Measurements from ENCODE around the gene DMRTA1.

The DMRTA1 gene

DNA sequence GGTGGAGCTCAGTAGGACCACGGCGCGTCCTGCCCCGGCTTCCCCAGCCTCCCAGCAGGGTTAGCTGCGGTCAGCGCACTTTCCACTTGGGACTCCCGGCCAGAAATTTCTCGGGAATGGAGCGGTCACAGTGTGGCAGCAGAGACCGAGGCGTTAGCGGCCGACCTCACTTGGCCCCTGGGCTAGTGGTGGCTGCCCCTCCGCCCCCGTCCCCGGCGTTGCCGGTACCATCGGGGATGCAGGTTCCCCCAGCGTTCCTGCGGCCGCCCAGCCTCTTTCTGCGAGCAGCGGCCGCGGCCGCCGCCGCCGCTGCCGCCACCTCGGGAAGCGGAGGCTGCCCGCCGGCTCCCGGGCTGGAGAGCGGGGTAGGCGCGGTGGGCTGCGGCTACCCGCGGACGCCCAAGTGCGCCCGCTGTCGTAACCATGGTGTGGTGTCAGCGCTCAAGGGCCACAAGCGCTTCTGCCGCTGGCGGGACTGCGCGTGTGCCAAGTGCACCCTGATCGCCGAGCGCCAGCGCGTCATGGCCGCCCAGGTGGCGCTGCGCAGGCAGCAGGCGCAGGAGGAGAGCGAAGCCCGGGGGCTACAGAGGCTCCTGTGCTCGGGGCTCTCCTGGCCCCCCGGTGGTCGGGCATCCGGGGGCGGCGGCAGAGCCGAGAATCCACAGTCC lies 460 bp downstream of the DMRTA1 start:
- peak; percentile 80 for DNase-seq (ENCODE audit: low spot score)
- peak overlapping the region; percentile 82 to 86 for H3K27ac ChIP-seq
- peak overlapping the region; percentile 87 for H3K4me3 ChIP-seq
- no peak for TF ChIP-seq CTCF (IDR thresholded peaks at IDR 0.05)

DNA sequence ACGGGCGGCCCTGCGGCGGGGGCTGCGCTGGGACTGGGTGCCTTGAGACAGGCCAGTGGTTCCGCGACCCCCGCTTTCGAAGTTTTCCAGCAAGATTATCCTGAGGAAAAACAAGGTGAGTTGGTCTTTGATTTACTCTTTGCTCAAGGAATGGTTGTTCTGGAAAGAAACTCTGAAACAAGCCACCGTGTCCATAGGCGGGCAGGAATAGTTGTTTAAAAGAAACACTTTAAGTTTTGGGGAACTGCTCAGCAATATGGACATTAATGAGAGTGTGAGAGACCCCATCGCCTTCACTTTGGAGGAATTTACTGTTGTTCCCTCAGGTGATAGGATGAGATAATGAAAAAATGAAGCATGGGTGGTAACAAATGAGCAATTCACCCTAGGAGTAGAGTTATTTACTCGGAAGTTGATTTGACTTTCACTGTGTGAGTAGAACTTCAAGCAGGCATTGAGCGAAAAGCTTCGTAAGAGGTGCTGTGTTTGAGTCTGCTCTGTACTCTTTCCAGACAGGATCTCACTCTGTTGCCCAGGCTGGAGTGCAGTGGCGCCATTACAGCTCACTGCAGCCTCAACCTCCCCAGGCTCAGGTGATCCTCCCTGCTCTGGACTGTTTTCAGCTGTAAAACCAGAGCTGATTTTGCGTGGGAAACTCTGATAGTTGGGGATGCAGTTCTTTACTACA lies 1.1 kb downstream of the DMRTA1 start:
- H3K4me3 ChIP-seq = peak overlapping the region; percentile 87
- no peak for TF ChIP-seq CTCF (IDR thresholded peaks at IDR 0.05)

GRCh38 chr9:22449719-22450118 lies 3.1 kb downstream of the DMRTA1 start:
- Histone ChIP-seq H3K27ac (no peak overlapping the region), H3K4me3 (no peak overlapping the region)
- no peak for TF ChIP-seq CTCF (IDR thresholded peaks at IDR 0.05)
- no peak for DNase-seq (ENCODE audit: low spot score)

More for the DNA sequence above, 1.1 kb downstream of the DMRTA1 start:
- no peak for DNase-seq (ENCODE audit: low spot score)
- H3K27ac ChIP-seq = peak overlapping the region; percentile 82 to 86

DNA sequence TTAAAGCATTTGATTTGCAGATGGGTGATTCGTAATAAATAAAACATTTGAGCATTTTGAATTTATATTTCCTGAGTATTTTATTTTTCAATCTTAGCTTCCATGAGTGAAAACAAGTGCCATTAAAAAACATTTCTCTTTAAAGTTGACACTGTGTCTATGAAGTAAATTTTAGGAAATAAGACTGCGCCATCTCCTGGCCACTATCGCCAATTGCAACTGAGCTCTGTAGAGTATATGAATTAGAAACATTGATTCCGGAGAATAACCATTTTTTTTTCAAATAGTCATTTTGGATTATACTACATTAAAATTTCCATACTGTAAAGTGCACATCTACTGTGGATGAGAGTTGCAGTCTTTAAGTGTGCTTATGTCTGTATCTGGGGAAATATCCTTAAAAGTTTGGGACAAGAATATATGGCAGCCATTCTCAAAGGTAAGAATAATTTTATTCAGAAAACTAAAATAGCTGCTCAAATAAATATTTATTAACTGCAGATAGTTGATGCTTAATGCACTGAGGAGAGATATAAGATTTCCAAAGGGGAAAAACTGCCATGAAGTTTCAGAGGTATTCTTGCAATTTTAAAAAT lies 5.9 kb downstream of the DMRTA1 start:
- Histone ChIP-seq H3K4me3 (no peak overlapping the region), H3K27ac (no peak overlapping the region)
- DNase-seq (ENCODE audit: low spot score) = no peak
- TF ChIP-seq CTCF (IDR thresholded peaks at IDR 0.05) = peak; percentile 27

GRCh38 chr9:22454016-22454415 lies 7.4 kb downstream of the DMRTA1 start:
- TF ChIP-seq CTCF (IDR thresholded peaks at IDR 0.05) = no peak
- no peak for DNase-seq (ENCODE audit: low spot score)
- Histone ChIP-seq H3K4me3 (no peak overlapping the region), H3K27ac (no peak overlapping the region)

- no peak overlapping the region for H3K4me3 ChIP-seq
- no peak for TF ChIP-seq CTCF (IDR thresholded peaks at IDR 0.05)
- no peak for DNase-seq (ENCODE audit: low spot score)
- no peak overlapping the region for H3K27ac ChIP-seq
These were observed 8.6 kb downstream of the DMRTA1 start for GRCh38 chr9:22455181-22455580.

Data from coronary artery (tissue), 2 donors.